H1 (cell line): ENCODE results near the gene SDSL. TPM values are rescaled to one million over a fixed set of nuclear protein-coding genes. Genes with fewer than 3 reads are reported as not detected.

ENCODE experiments used
- EZH2 ChIP-seq: fragments of 200-600 bp; sonication (generic); IDR thresholded peaks from 2 replicates; pipeline ENCODE4 v1.7.1; 2012; ENCODE audit warnings: low read depth, mild to moderate bottlenecking, moderate library complexity, low read length, inconsistent platforms; ENCODE audit not compliant: severe bottlenecking
- SP4 ChIP-seq: IDR thresholded peaks from 2 replicates; pipeline ENCODE4 v1.6.1; 2012; ENCODE audit warnings: low read length, inconsistent platforms
- polyA plus RNA-seq, 7 experiments: library from polyadenylated mRNA; depleted of rRNA in 3 of 7; stranded (reverse) in 5 of 7; unstranded in 2 of 7; fragments of >200 nt in 5 of 7; fragments of 200-250 nt in 2 of 7; gene quantifications; 1 replicate in 5 of 7; 2 replicates in 1 of 7; 4 replicates in 1 of 7; pipeline versions ENCODE4 v1.2.1 to v1.2.3, GENCODE V29; 2011 to 2013; ENCODE audit warnings: missing spikeins in 2 of 7, mixed read lengths in 2 of 7
- total RNA-seq: library from RNA; stranded (reverse); fragmentation: NEBNext Ultra II Directional; extraction: Animal tissue kit (Norgen Biotek cat#: 25700); gene quantifications from 2 replicates; pipeline ENCODE4 v1.2.1, GENCODE V29; 2021

The SDSL gene
- total and polyA plus RNA-seq, 2 of the 8 experiments (the other 6 are each of a cell fraction or from before 2014, with no cell fraction given): 0.69 to 1.3 TPM

DNA sequence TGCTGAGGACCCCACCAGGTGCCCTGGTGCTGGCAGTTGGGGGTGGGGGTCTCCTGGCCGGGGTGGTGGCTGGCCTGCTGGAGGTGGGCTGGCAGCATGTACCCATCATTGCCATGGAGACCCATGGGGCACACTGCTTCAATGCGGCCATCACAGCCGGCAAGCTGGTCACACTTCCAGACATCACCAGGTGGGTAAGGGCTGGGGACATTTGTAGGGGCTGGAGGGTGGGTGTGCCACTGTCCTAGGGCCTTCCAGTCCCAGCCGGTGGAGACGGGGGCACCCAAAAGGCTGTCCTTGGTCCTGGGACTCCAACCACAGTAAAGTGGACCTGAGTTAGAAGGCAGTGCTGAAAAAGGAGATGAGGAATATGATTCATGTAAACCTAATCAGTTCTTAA is 13.2 kb downstream of the SDSL start (continued):
- TF ChIP-seq EZH2 (no peak), SP4 (no peak)
